ENCODE measurements around the gene NALCN.

Gene NALCN

GRCh38 chr13:101424381-101425155 lies 8.3 kb upstream of the NALCN start:
- Histone ChIP-seq H3K27me3 (replicated peaks; ENCODE audit: control insufficient read depth, insufficient read depth, low read length) (no peaks in the 10 kb centered on the region), H3K4me3 (replicated peaks; ENCODE audit: low read depth, low read length) (no peak overlapping the region), H3K36me3 (ENCODE audit: control insufficient read depth, insufficient read depth, low read length) (no peaks in the 10 kb centered on the region)
- DNase-seq (ENCODE audit: extremely low read depth, insufficient read length), result no peak
- no peak for TF ChIP-seq CTCF (IDR thresholded peaks at IDR 0.05; ENCODE audit: insufficient read depth, low read length, poor library complexity, severe bottlenecking)

DNA sequence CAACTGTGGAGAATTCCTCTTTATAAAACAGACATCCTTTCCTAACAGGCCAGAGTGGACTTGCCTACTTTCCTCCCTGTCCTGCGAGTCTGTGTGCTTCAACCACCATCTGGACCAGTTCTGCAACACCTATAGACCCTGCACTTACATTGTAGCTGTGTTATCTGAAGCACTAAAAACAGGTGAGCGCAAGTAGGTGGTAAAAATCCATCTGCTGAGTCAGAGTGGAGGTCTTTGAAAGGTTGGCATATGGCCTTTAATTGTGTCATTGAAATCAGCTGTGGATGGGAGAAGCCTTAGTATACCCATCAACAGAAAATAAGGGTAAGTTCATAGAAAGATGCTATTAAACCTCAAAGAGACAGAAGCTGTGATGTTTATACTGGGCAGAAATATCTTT lies 7.6 kb upstream of the NALCN start:
- no peak for TF ChIP-seq CTCF (IDR thresholded peaks at IDR 0.05; ENCODE audit: insufficient read depth, low read length, poor library complexity, severe bottlenecking)
- no peaks in the 10 kb centered on the region for H3K27me3 ChIP-seq (replicated peaks; ENCODE audit: control insufficient read depth, insufficient read depth, low read length)
- DNase-seq (ENCODE audit: extremely low read depth, insufficient read length), result no peak
- H3K36me3 ChIP-seq (ENCODE audit: control insufficient read depth, insufficient read depth, low read length), result no peaks in the 10 kb centered on the region
- H3K4me3 ChIP-seq (replicated peaks; ENCODE audit: low read depth, low read length), result no peak overlapping the region

GRCh38 chr13:101417501-101417900 lies 1.2 kb upstream of the NALCN start:
- Histone ChIP-seq H3K36me3 (ENCODE audit: control insufficient read depth, insufficient read depth, low read length) (no peaks in the 10 kb centered on the region), H3K27me3 (replicated peaks; ENCODE audit: control insufficient read depth, insufficient read depth, low read length) (no peaks in the 10 kb centered on the region; the same call in none of the 2 replicates), H3K4me3 (replicated peaks; ENCODE audit: low read depth, low read length) (no peak overlapping the region)
- TF ChIP-seq CTCF (IDR thresholded peaks at IDR 0.05; ENCODE audit: insufficient read depth, low read length, poor library complexity, severe bottlenecking), result no peak
- DNase-seq (ENCODE audit: extremely low read depth, insufficient read length), result no peak

GRCh38 chr13:101417043-101417406 lies 717 bp upstream of the NALCN start:
- no peak for DNase-seq (ENCODE audit: extremely low read depth, insufficient read length)
- H3K36me3 ChIP-seq (ENCODE audit: control insufficient read depth, insufficient read depth, low read length), result no peaks in the 10 kb centered on the region
- H3K27me3 ChIP-seq (replicated peaks; ENCODE audit: control insufficient read depth, insufficient read depth, low read length), result no peaks in the 10 kb centered on the region; the same call in none of the 2 replicates
- no peak for TF ChIP-seq CTCF (IDR thresholded peaks at IDR 0.05; ENCODE audit: insufficient read depth, low read length, poor library complexity, severe bottlenecking)
- no peak overlapping the region for H3K4me3 ChIP-seq (replicated peaks; ENCODE audit: low read depth, low read length)

DNA sequence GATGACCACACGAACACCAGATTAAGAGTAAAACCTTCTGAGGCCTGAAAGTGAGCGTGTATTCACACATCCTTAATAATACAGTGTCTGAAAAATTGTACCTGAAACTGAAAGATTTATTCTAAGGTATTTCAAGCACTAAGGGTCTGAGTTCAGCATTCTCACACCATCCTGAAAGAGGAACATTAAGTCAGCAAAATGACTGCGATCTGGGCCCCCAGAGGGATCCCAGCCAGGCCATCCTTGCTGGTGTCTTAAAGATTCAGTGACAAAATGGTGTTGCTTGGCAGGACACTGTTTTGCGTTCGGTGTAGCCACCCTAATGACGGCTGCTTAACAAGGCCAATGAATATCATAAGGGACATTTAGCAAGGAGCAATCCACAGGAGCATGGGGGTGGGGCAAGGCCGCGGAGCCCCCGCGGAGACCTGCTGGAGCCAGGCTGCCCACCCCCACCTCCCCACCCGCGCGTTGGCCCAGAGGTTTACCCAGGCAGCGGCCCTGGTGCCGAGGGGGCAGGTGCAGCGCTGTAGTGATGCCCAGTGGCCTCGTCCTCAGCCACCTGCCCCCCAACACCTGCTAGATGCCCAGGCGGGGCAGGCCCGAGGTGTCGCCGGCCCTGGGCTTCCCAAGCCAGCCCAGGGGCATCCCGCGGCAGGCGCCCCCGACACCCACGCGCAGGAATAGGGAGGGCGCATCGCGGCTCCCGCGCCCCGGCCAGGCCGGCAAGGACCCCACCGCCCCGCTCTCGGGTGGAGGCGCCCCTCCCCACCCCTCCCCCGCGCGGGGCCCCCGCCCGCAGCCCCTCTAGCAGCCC lies 742 bp downstream of the NALCN start:
- Histone ChIP-seq H3K36me3 (ENCODE audit: control insufficient read depth, insufficient read depth, low read length) (no peaks in the 10 kb centered on the region), H3K27me3 (replicated peaks; ENCODE audit: control insufficient read depth, insufficient read depth, low read length) (no peaks in the 10 kb centered on the region; the same call in none of the 2 replicates), H3K4me3 (replicated peaks; ENCODE audit: low read depth, low read length) (no peak overlapping the region)
- DNase-seq (ENCODE audit: extremely low read depth, insufficient read length), result no peak
- TF ChIP-seq CTCF (IDR thresholded peaks at IDR 0.05; ENCODE audit: insufficient read depth, low read length, poor library complexity, severe bottlenecking), result no peak
